ENCODE results near the gene ZXDC. TPM values are rescaled to one million over a fixed set of nuclear protein-coding genes. Genes with fewer than 3 reads are reported as not detected.

The ZXDC gene
- total RNA-seq, 1 experiment from 2014 or later = 28.3 TPM

GRCh38 chr3:126488185-126488584, 12.5 kb upstream of the ZXDC start:
- H3T11ph ChIP-seq (ENCODE audit: low read length) = no peak overlapping the region
- H3K9me3 ChIP-seq (ENCODE audit: control insufficient read depth, low read depth, low read length) = no peaks in the 10 kb centered on the region
- H2BK20ac ChIP-seq (ENCODE audit: low read depth, low read length, poor library complexity, severe bottlenecking) = no peak overlapping the region
- H3K4ac ChIP-seq (ENCODE audit: low read depth, low read length) = no peak overlapping the region
- peaks cover 8% of the 10 kb centered on the region; the same call in 1 of the 2 replicates for H3K4me1 ChIP-seq (ENCODE audit: insufficient read depth, low read length)
- H3K4me1 Mint-ChIP-seq = peaks cover 29 to 37% of the 10 kb centered on the region in 2 experiments
- H3K36me3 Mint-ChIP-seq (ENCODE audit: insufficient read depth in 1 of 3, low read depth in 3 of 3) = no peaks in the 10 kb centered on the region
- no peak overlapping the region for H2BK120ac ChIP-seq (ENCODE audit: low read depth, low read length, poor library complexity, severe bottlenecking)
- no peaks in the 10 kb centered on the region for H4K20me1 ChIP-seq (ENCODE audit: control insufficient read depth, insufficient read depth, insufficient read length)
- H2AK5ac ChIP-seq (ENCODE audit: insufficient read length, low read length) = no peak overlapping the region
- H3K14ac ChIP-seq (ENCODE audit: insufficient read depth, low read length) = no peak overlapping the region
- H3K27ac ChIP-seq (ENCODE audit: insufficient read length, low read depth, low read length) = no peak overlapping the region
- H3K56ac ChIP-seq (ENCODE audit: insufficient read length, low read depth, low read length) = no peak overlapping the region
- H4K8ac ChIP-seq (replicated peaks; ENCODE audit: insufficient read length, low read depth, low read length) = no peak overlapping the region
- H2BK12ac ChIP-seq (ENCODE audit: insufficient read length, low read depth, low read length) = no peak overlapping the region
- no peak overlapping the region for H3K9ac ChIP-seq (ENCODE audit: extremely low read depth, insufficient read length, low read length)
- no peaks in the 10 kb centered on the region for H3K23me2 ChIP-seq (ENCODE audit: insufficient read length, low read depth, low read length, poor library complexity, severe bottlenecking)
- no peak overlapping the region for H3K23ac ChIP-seq (ENCODE audit: insufficient read length, low read depth, low read length)
- no peak overlapping the region for H2BK5ac ChIP-seq (ENCODE audit: insufficient read length, low read length)
- H3K79me1 ChIP-seq (ENCODE audit: insufficient read depth, low read depth, low read length, poor library complexity, severe bottlenecking) = no peaks in the 10 kb centered on the region
- no peak for DNase-seq
- WGBS (ENCODE audit: extremely low coverage, insufficient read length, low lambda C conversion rate) = no CpG with 5 or more reads among the region's 14 CpGs
- H2AFZ ChIP-seq (ENCODE audit: low read length) = no peak overlapping the region
- no peak overlapping the region for H2BK15ac ChIP-seq (ENCODE audit: low read depth, low read length)
- no peaks in the 10 kb centered on the region; a peak in 1 of 5 replicates for H3K9me3 Mint-ChIP-seq
- no peaks in the 10 kb centered on the region for H3K79me2 ChIP-seq (ENCODE audit: insufficient read depth, low read length)
- H3K27me3 ChIP-seq (ENCODE audit: insufficient read depth, low read length) = no peaks in the 10 kb centered on the region
- no peak overlapping the region for H3K18ac ChIP-seq (ENCODE audit: insufficient read length, low read depth, low read length)
- H3K4me2 ChIP-seq (ENCODE audit: insufficient read depth, insufficient read length, low read length) = no peak overlapping the region
- H3K27ac Mint-ChIP-seq = no peak overlapping the region
- no peak overlapping the region for H3K4me3 Mint-ChIP-seq
- H4K91ac ChIP-seq (ENCODE audit: insufficient read length, low read depth, low read length) = no peak overlapping the region
- peaks cover 5% of the 10 kb centered on the region; the same call in 1 of the 2 replicates for H3K27me3 Mint-ChIP-seq (ENCODE audit: low read depth)
- peak; percentile 34; the same call in 2 of the 3 replicates for TF ChIP-seq CTCF (conservative IDR thresholded peaks at IDR 0.05)
- H4K5ac ChIP-seq (ENCODE audit: insufficient read length, low read depth, low read length) = no peak overlapping the region
